Fibroblast of lung (primary cell): ENCODE measurements around the gene LINGO3. TPM values are rescaled to one million over a fixed set of nuclear protein-coding genes. Genes with fewer than 3 reads are reported as not detected.

ENCODE experiments used
- DNase-seq, 2 donors: peaks; one replicate each; pipeline versions ENCODE4 v3.0.0 to v3.0.0-alpha.2; 2010; ENCODE audit warnings: low read depth in 2 of 2
- H2AFZ ChIP-seq: 2 replicates; pipeline ENCODE4 v1.5.1; 2012; ENCODE audit warnings: low read length, control low read depth, inconsistent platforms
- H3K27ac ChIP-seq: 2 replicates; pipeline ENCODE4 v1.5.1; 2011; ENCODE audit warnings: low read length, control low read depth; ENCODE audit not compliant: insufficient read depth
- H3K27me3 ChIP-seq: 2 replicates; pipeline ENCODE4 v1.5.1; 2011; ENCODE audit warnings: mild to moderate bottlenecking, low read length; ENCODE audit not compliant: control insufficient read depth, insufficient read depth
- H3K36me3 ChIP-seq: 2 replicates; pipeline ENCODE4 v1.5.1; 2011; ENCODE audit warnings: low read length; ENCODE audit not compliant: control insufficient read depth, insufficient read depth
- H3K4me1 ChIP-seq: 2 replicates; pipeline ENCODE4 v1.5.1; 2011; ENCODE audit warnings: low read length; ENCODE audit not compliant: control insufficient read depth, insufficient read depth; ENCODE audit errors: extremely low read depth
- H3K4me2 ChIP-seq: 2 replicates; pipeline ENCODE4 v1.5.1; 2011; ENCODE audit warnings: low read length, control low read depth; ENCODE audit not compliant: insufficient read depth; ENCODE audit errors: extremely low read depth
- H3K4me3 ChIP-seq, 4 experiments: fragments of 200-600 bp in 1 of 4; sonication (generic) in 1 of 4; replicated peaks in 1 of 4; 2 replicates each; pipeline ENCODE4 v1.5.1; 2011 to 2016; ENCODE audit warnings: low read length in 4 of 4, low read depth in 3 of 4, mild to moderate bottlenecking in 3 of 4, control low read depth in 2 of 4, inconsistent platforms in 1 of 4, mixed read lengths in 1 of 4; ENCODE audit not compliant: insufficient read depth in 1 of 4; ENCODE audit errors: control extremely low read depth in 1 of 4
- H3K79me2 ChIP-seq: 2 replicates; pipeline ENCODE4 v1.5.1; 2012; ENCODE audit warnings: mild to moderate bottlenecking, low read length, inconsistent platforms; ENCODE audit not compliant: control insufficient read depth, insufficient read depth
- H3K9ac ChIP-seq: 2 replicates; pipeline ENCODE4 v1.5.1; 2011; ENCODE audit warnings: mild to moderate bottlenecking, low read length, control low read depth; ENCODE audit not compliant: insufficient read depth
- H3K9me3 ChIP-seq: 2 replicates; pipeline ENCODE4 v1.5.1; 2012; ENCODE audit warnings: low read depth, low read length; ENCODE audit not compliant: control insufficient read depth, insufficient read depth
- H4K20me1 ChIP-seq: 2 replicates; pipeline ENCODE4 v1.5.1; 2011; ENCODE audit warnings: low read length; ENCODE audit not compliant: control insufficient read depth, insufficient read depth; ENCODE audit errors: extremely low read depth
- EZH2 ChIP-seq: IDR thresholded peaks from 2 replicates; pipeline ENCODE4 v1.5.1; 2012; ENCODE audit warnings: low read length, control low read depth, mild to moderate bottlenecking; ENCODE audit errors: missing control alignments
- polyA plus RNA-seq, 2 donors: library from polyadenylated mRNA; depleted of rRNA in 1 of 2; stranded (reverse) in 1 of 2; unstranded in 1 of 2; fragments of >200 nt; gene quantifications; 2 replicates each; pipeline ENCODE4 v1.2.1, GENCODE V29; 2011 to 2012; ENCODE audit warnings: missing spikeins in 1 of 2
- total RNA-seq: library from RNA; depleted of rRNA; stranded (reverse); fragments of >200 nt; gene quantifications from 2 replicates; pipeline ENCODE4 v1.2.1, GENCODE V29; 2014
- TF ChIP-seq, protein P1 (sequence below), 2 donors: IDR thresholded peaks in 1 of 2; conservative IDR thresholded peaks in 1 of 2; 1 replicate in 1 of 2; 2 replicates in 1 of 2; pipeline ENCODE4 v1.5.1; 2011 to 2012; ENCODE audit warnings: low read length in 2 of 2, control low read depth in 1 of 2, inconsistent platforms in 1 of 2, low read depth in 1 of 2, mild to moderate bottlenecking in 1 of 2

Gene LINGO3
- total and polyA plus RNA-seq, 2 donors (not counting 1 experiment from before 2014, with no cell fraction given): not detected

DNA sequence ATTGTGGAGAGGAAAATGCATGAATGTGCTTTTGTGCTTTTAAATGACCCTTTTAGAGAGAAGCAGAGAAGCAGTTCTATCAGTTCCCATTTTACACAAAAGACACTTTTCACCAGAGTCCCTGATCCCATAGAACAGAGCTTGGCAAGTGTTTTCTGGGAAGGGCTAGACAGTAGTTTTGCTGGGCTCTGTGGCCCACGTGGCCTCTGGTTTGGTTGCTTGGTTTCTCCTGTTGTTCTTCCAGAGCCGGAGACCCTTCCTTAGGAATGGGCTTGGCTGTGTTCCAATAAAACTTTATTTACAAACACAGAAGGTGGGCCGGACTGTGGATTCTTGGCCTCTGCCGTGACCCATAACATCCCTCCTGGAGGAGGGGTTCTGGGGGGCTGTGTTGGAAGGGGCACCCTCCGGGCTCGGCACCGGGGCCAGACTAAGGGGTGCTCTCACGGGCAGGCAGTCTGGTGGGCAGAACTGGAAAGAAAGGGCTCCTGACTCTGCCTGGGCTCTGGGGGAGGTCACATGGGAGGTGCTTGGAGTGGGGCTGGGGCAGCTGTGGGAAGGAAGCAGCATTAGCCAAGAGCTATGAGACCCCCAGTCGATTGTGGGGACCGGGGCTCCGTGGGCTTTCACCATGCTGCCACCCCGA, 23.8 kb upstream of the LINGO3 start:
- no peaks in the 10 kb centered on the region for H4K20me1 ChIP-seq
- H3K4me1 ChIP-seq: peaks cover 5% of the 10 kb centered on the region
- H3K4me2 ChIP-seq: no peak overlapping the region
- no peak for DNase-seq
- no peaks in the 10 kb centered on the region for H3K9me3 ChIP-seq
- no peak overlapping the region for H2AFZ ChIP-seq
- no peak overlapping the region for H3K27ac ChIP-seq
- TF ChIP-seq, protein P1, sequence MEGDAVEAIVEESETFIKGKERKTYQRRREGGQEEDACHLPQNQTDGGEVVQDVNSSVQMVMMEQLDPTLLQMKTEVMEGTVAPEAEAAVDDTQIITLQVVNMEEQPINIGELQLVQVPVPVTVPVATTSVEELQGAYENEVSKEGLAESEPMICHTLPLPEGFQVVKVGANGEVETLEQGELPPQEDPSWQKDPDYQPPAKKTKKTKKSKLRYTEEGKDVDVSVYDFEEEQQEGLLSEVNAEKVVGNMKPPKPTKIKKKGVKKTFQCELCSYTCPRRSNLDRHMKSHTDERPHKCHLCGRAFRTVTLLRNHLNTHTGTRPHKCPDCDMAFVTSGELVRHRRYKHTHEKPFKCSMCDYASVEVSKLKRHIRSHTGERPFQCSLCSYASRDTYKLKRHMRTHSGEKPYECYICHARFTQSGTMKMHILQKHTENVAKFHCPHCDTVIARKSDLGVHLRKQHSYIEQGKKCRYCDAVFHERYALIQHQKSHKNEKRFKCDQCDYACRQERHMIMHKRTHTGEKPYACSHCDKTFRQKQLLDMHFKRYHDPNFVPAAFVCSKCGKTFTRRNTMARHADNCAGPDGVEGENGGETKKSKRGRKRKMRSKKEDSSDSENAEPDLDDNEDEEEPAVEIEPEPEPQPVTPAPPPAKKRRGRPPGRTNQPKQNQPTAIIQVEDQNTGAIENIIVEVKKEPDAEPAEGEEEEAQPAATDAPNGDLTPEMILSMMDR (conservative IDR thresholded peaks at IDR 0.05 in 1 of 2, IDR thresholded peaks at IDR 0.05 in 1 of 2; ENCODE audit: low read depth in 1 of 2, low read length in 2 of 2): no peak
- no peak for TF ChIP-seq EZH2
- no peak overlapping the region for H3K4me3 ChIP-seq
- no peak overlapping the region for H3K9ac ChIP-seq
- H3K27me3 ChIP-seq: no peaks in the 10 kb centered on the region
- peaks cover 63% of the 10 kb centered on the region for H3K79me2 ChIP-seq
- H3K36me3 ChIP-seq: peaks cover 1% of the 10 kb centered on the region

DNA sequence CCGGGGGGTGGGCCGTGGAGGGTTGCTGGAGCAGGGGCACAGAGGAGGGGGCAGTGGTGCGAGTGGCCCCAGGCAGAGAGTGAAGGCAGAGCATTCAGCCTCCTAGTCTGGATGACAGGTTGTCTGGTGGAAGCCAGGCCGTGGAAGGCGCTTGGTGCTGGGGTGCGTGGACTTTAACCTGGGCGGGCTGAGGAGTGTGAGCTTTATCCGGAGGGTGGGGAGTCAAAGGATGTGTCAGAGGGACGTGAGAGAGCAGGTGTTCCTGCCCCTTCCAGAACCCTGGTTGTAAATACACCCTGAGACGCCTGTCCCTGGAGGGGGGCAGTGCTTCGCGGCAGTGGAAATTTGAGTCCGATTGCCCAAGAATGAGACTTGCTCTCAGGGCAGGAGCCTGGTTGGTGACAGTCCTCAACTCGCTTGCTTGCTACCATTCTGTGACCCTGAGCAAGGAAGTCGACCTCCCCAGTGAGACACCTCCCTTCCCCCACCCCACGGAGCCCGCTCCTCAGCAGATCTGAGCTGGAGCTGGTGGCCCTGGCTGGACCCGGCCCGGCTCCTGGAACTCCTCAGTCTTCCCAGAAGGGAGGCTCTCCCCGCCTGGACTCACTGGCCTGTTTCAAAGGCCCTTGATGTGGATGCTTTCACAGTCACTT, 22.8 kb upstream of the LINGO3 start:
- Histone ChIP-seq H3K9ac (no peak overlapping the region), H3K4me3 (no peak overlapping the region), H3K27ac (no peak overlapping the region), H3K4me2 (no peak overlapping the region), H2AFZ (no peak overlapping the region), H4K20me1 (no peaks in the 10 kb centered on the region), H3K9me3 (no peaks in the 10 kb centered on the region), H3K79me2 (peaks cover 59% of the 10 kb centered on the region), H3K36me3 (peaks cover 3% of the 10 kb centered on the region), H3K4me1 (peaks cover 5% of the 10 kb centered on the region), H3K27me3 (no peaks in the 10 kb centered on the region)
- TF ChIP-seq, protein P1 (conservative IDR thresholded peaks at IDR 0.05 in 1 of 2, IDR thresholded peaks at IDR 0.05 in 1 of 2; ENCODE audit: low read depth in 1 of 2, low read length in 2 of 2): no peak
- TF ChIP-seq EZH2: no peak
- no peak for DNase-seq

DNA sequence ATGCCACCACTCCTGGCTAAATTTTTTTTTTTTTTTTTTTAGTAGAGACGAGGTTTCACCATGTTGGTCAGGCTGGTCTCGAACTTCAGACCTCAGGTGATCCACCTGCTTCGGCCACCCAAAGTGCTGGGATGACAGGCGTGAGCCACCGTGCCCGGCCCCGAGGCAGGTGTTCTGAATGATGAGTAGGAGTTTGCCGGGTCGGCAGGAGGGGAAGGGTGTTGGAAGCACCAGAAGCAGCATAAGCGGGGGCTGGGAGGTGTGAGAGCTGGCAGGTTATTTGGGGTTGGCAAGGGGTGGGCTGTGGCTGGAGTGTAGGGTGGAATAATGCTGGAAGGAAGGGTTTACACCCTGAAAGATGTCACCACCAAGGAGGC, 22.3 kb upstream of the LINGO3 start:
- no peak overlapping the region for H3K9ac ChIP-seq
- H2AFZ ChIP-seq: no peak overlapping the region
- no peaks in the 10 kb centered on the region for H3K9me3 ChIP-seq
- H3K4me3 ChIP-seq: no peak overlapping the region
- no peaks in the 10 kb centered on the region for H4K20me1 ChIP-seq
- H3K4me1 ChIP-seq: peaks cover 5% of the 10 kb centered on the region
- H3K4me2 ChIP-seq: no peak overlapping the region
- peaks cover 59% of the 10 kb centered on the region for H3K79me2 ChIP-seq
- DNase-seq: no peak
- TF ChIP-seq EZH2: no peak
- TF ChIP-seq, protein P1 (conservative IDR thresholded peaks at IDR 0.05 in 1 of 2, IDR thresholded peaks at IDR 0.05 in 1 of 2; ENCODE audit: low read depth in 1 of 2, low read length in 2 of 2): no peak
- H3K27me3 ChIP-seq: no peaks in the 10 kb centered on the region
- peaks cover 6% of the 10 kb centered on the region for H3K36me3 ChIP-seq
- no peak overlapping the region for H3K27ac ChIP-seq
